ENCODE measurements around the gene TTC21A. TPM values are rescaled to one million over a fixed set of nuclear protein-coding genes. Genes with fewer than 3 reads are reported as not detected.

TTC21A gene
- polyA plus RNA-seq, 1 donor (not counting 4 experiments of a cell fraction or from before 2014, with no cell fraction given) = 1.3 TPM

GRCh38 chr3:39114456-39114855, 7.0 kb downstream of the TTC21A start:
- no peak for DNase-seq (ENCODE audit: low read depth, low spot score)
- no peak overlapping the region for H3K4me3 ChIP-seq (ENCODE audit: control insufficient read depth in 2 of 3, extremely low read depth in 1 of 3, insufficient read depth in 2 of 3, low read depth in 1 of 3, low read length in 3 of 3)
- H3K9ac ChIP-seq (ENCODE audit: control insufficient read depth, extremely low read depth, insufficient read depth, low read length) = no peak overlapping the region
- no peak overlapping the region for H2AFZ ChIP-seq (ENCODE audit: control insufficient read depth, low read length)
- H4K20me1 ChIP-seq (ENCODE audit: control insufficient read depth, extremely low read depth, insufficient read depth, low read length) = no peaks in the 10 kb centered on the region
- no peaks in the 10 kb centered on the region for H3K9me3 ChIP-seq (ENCODE audit: control insufficient read depth, low read depth, low read length)
- no peaks in the 10 kb centered on the region for H3K4me1 ChIP-seq (ENCODE audit: control insufficient read depth, extremely low read depth, insufficient read depth, low read length)
- dilution Hi-C loops (cut with MboI; ENCODE audit: extremely low pct_ligation_motif_present, low sequenced_read_pairs) = no loop called here
- no peak for FAIRE-seq
- H3K27me3 ChIP-seq (ENCODE audit: control insufficient read depth, extremely low read depth, insufficient read depth, low read length) = no peaks in the 10 kb centered on the region
- H3K27ac ChIP-seq (ENCODE audit: control insufficient read depth, insufficient read depth, low read length) = no peak overlapping the region
- peaks cover 0 to 2% of the 10 kb centered on the region in 2 experiments for H3K36me3 ChIP-seq (ENCODE audit: control insufficient read depth in 2 of 2, extremely low read depth in 1 of 2, insufficient read depth in 2 of 2, low read length in 2 of 2)
- H3K9me1 ChIP-seq (ENCODE audit: control insufficient read depth, extremely low read depth, insufficient read depth, low read length) = no peaks in the 10 kb centered on the region
- no peak for TF ChIP-seq CTCF (optimal IDR thresholded peaks at IDR 0.05 in 1 of 3, IDR thresholded peaks at IDR 0.05 in 1 of 3, conservative IDR thresholded peaks at IDR 0.05 in 1 of 3; ENCODE audit: extremely low read depth in 1 of 3, insufficient read depth in 2 of 3, low read length in 3 of 3)
- no peak for TF ChIP-seq EZH2 (IDR thresholded peaks at IDR 0.05; ENCODE audit: low read length)
- H3K4me2 ChIP-seq (ENCODE audit: control insufficient read depth, extremely low read depth, insufficient read depth, low read depth, low read length) = no peak overlapping the region
- H3K79me2 ChIP-seq (ENCODE audit: control insufficient read depth, insufficient read depth, low read length) = no peaks in the 10 kb centered on the region

DNA sequence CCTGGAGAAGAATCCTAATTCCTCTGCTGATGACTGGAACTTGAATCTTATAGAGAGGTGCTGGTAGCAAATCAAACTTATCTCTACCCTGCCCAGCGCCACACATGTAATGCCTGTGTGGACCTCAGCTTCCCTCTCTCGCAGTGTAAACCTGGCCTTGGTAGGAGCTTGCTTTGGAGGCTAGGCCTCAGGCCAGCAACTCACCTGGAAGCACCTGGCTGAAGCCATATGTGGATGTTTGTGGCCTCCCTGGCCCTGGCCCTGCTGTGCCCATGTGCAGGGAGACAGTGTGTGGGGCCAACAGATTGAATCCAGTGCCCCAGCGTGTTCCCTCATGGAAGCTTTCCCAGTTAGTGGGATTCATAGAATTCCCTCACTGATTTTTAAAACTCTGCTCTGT, 8.4 kb downstream of the TTC21A start:
- Histone ChIP-seq H3K4me3 (ENCODE audit: control insufficient read depth in 2 of 3, extremely low read depth in 1 of 3, insufficient read depth in 2 of 3, low read depth in 1 of 3, low read length in 3 of 3) (no peak overlapping the region), H3K9me1 (ENCODE audit: control insufficient read depth, extremely low read depth, insufficient read depth, low read length) (no peaks in the 10 kb centered on the region), H3K79me2 (ENCODE audit: control insufficient read depth, insufficient read depth, low read length) (no peaks in the 10 kb centered on the region), H3K4me1 (ENCODE audit: control insufficient read depth, extremely low read depth, insufficient read depth, low read length) (no peaks in the 10 kb centered on the region), H3K27ac (ENCODE audit: control insufficient read depth, insufficient read depth, low read length) (no peak overlapping the region), H3K4me2 (ENCODE audit: control insufficient read depth, extremely low read depth, insufficient read depth, low read depth, low read length) (no peak overlapping the region), H2AFZ (ENCODE audit: control insufficient read depth, low read length) (no peak overlapping the region), H3K36me3 (ENCODE audit: control insufficient read depth in 2 of 2, extremely low read depth in 1 of 2, insufficient read depth in 2 of 2, low read length in 2 of 2) (no peaks in the 10 kb centered on the region), H3K27me3 (ENCODE audit: control insufficient read depth, extremely low read depth, insufficient read depth, low read length) (no peaks in the 10 kb centered on the region), H3K9ac (ENCODE audit: control insufficient read depth, extremely low read depth, insufficient read depth, low read length) (no peak overlapping the region), H3K9me3 (ENCODE audit: control insufficient read depth, low read depth, low read length) (no peaks in the 10 kb centered on the region), H4K20me1 (ENCODE audit: control insufficient read depth, extremely low read depth, insufficient read depth, low read length) (no peaks in the 10 kb centered on the region)
- TF ChIP-seq EZH2 (IDR thresholded peaks at IDR 0.05; ENCODE audit: low read length) (no peak), CTCF (optimal IDR thresholded peaks at IDR 0.05 in 1 of 3, IDR thresholded peaks at IDR 0.05 in 1 of 3, conservative IDR thresholded peaks at IDR 0.05 in 1 of 3; ENCODE audit: extremely low read depth in 1 of 3, insufficient read depth in 2 of 3, low read length in 3 of 3) (no peak)
- FAIRE-seq = no peak
- dilution Hi-C loops (cut with MboI; ENCODE audit: extremely low pct_ligation_motif_present, low sequenced_read_pairs) = no loop called here
- DNase-seq (ENCODE audit: low read depth, low spot score) = no peak
